CD4-positive, alpha-beta T cell (primary cell): ENCODE data around the gene TSSK2. TPM values are rescaled to one million over a fixed set of nuclear protein-coding genes. Genes with fewer than 3 reads are reported as not detected.
A peak's percentile ranks its signal among the peaks of the same experiment; 100 is the strongest.

Experiments
- ATAC-seq: fragments of 200-7000 bp; cut with Tn5 transposase; one replicate; pipeline ENCODE4 v1.10.0; 2022; ENCODE audit warnings: mild to moderate bottlenecking; ENCODE audit not compliant: poor library complexity
- CTCF ChIA-PET: fragments of 350-600 bp; sonication (Branson Sonifier 250); formaldehyde crosslinking; loops from one replicate; lab custom pipeline; 2021; ENCODE audit warnings: antibody characterized with exemption, inconsistent platforms; lab: Charles Lee
- POLR2A ChIA-PET: fragments of 350-600 bp; sonication (Branson Sonifier 250); formaldehyde crosslinking; loops from one replicate; lab custom pipeline; 2021; ENCODE audit warnings: antibody characterized with exemption, inconsistent platforms; lab: Charles Lee
- DNase-seq, 14 experiments: peaks; one replicate each; pipeline ENCODE4 v3.0.0-alpha.2; 2013 to 2020; ENCODE audit warnings: mixed read lengths in 2 of 14
- H3K27ac ChIP-seq, 2 donors: one replicate each; pipeline versions ENCODE4 v1.5.1 to v1.7.0; 2013; ENCODE audit warnings: low read length in 2 of 2, low read depth in 1 of 2, mild to moderate bottlenecking in 1 of 2
- H3K27me3 ChIP-seq, 2 experiments: 1 replicate in 1 of 2; 2 replicates in 1 of 2; pipeline versions ENCODE4 v1.6.1 to v1.7.0; 2013; ENCODE audit warnings: low read length in 2 of 2, control low read depth in 1 of 2, mild to moderate bottlenecking in 1 of 2, moderate library complexity in 1 of 2; ENCODE audit not compliant: insufficient read depth in 2 of 2, control insufficient read depth in 1 of 2
- H3K36me3 ChIP-seq: one replicate; pipeline ENCODE4 v1.6.1; 2013; ENCODE audit warnings: low read length, control low read depth; ENCODE audit not compliant: insufficient read depth
- H3K4me1 ChIP-seq: one replicate; pipeline ENCODE4 v1.6.1; 2013; ENCODE audit warnings: low read length, control low read depth; ENCODE audit not compliant: insufficient read depth
- H3K4me3 ChIP-seq: one replicate; pipeline ENCODE4 v1.5.1; 2013; ENCODE audit warnings: mild to moderate bottlenecking, low read length, moderate library complexity
- H3K9me3 ChIP-seq, 2 experiments: 1 replicate in 1 of 2; 2 replicates in 1 of 2; pipeline versions ENCODE4 v1.6.1 to v1.7.0; 2013; ENCODE audit warnings: low read length in 2 of 2, mild to moderate bottlenecking in 2 of 2, control low read depth in 1 of 2, moderate library complexity in 1 of 2; ENCODE audit not compliant: control insufficient read depth in 1 of 2, insufficient read depth in 1 of 2
- H3K27ac Mint-ChIP-seq: one replicate; pipeline ENCODE4 v1.8.0; 2020; ENCODE audit warnings: mixed read lengths
- H3K27me3 Mint-ChIP-seq: one replicate; pipeline ENCODE4 v1.8.0; 2021; ENCODE audit warnings: mixed read lengths
- H3K36me3 Mint-ChIP-seq: one replicate; pipeline ENCODE4 v1.8.0; 2021; ENCODE audit warnings: low read depth, mixed read lengths
- H3K4me1 Mint-ChIP-seq: one replicate; pipeline ENCODE4 v1.8.0; 2021; ENCODE audit warnings: low read depth, mixed read lengths
- H3K4me3 Mint-ChIP-seq: one replicate; pipeline ENCODE4 v1.8.0; 2020; ENCODE audit warnings: mild to moderate bottlenecking, mixed read lengths
- H3K9me3 Mint-ChIP-seq: one replicate; pipeline ENCODE4 v1.8.0; 2020; ENCODE audit warnings: mixed read lengths
- intact Hi-C, 2 experiments: fragments of 100-400 bp; cut with DNase I in 1 of 2; cut with micrococcal nuclease in 1 of 2; formaldehyde crosslinking; loops; one replicate each; pipeline versions ENCODE4 v1.15.1 to v1.9.0; 2023 to 2025; cut with DNase I, micrococcal nuclease
- total RNA-seq, 174 experiments: library from RNA in 2 of 174; stranded (reverse) in 2 of 174; gene quantifications; one replicate each; pipeline ENCODE4 v1.2.3 and lab custom pipeline; 2021 to 2026
- TF ChIP-seq, protein P1 (sequence below): fragments of 200-600 bp; IDR thresholded peaks from one replicate; pipeline ENCODE4 v1.8.0; 2022; ENCODE audit warnings: antibody characterized with exemption, mild to moderate bottlenecking

TSSK2 gene
- total RNA-seq, 2 experiments from 2014 or later: 0.31 TPM; not detected in 1

DNA sequence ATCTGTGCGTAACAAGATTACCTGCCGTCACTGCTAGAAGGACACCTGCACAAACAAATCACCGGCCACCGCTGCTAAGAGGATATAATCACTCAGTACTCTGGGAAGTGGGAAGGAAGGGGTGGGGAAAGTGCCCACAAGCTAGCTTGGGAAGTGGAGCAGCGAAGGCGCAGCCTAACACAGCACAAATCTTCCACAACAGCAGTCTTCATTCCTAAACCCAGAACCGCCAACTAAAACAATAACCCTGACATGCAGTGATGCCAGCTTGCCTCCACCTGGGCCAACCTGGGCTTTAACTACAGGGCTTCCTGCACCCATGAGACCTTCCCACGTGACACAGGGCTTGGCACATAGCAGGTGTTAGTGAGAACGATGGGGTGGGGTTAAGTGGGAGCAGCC is 14.0 kb upstream of the TSSK2 start:
- ChIA-PET POLR2A (no interaction called here), CTCF (no interaction called here)
- Histone ChIP-seq H3K36me3 (peaks cover 31% of the 10 kb centered on the region), H3K4me1 (peaks cover 80% of the 10 kb centered on the region), H3K9me3 (no peaks in the 10 kb centered on the region), H3K27me3 (no peaks in the 10 kb centered on the region), H3K4me3 (no peak overlapping the region), H3K27ac (no peak overlapping the region)
- H3K4me3 Mint-ChIP-seq: peak overlapping the region; percentile 77
- no peaks in the 10 kb centered on the region for H3K27me3 Mint-ChIP-seq
- TF ChIP-seq, protein P1, sequence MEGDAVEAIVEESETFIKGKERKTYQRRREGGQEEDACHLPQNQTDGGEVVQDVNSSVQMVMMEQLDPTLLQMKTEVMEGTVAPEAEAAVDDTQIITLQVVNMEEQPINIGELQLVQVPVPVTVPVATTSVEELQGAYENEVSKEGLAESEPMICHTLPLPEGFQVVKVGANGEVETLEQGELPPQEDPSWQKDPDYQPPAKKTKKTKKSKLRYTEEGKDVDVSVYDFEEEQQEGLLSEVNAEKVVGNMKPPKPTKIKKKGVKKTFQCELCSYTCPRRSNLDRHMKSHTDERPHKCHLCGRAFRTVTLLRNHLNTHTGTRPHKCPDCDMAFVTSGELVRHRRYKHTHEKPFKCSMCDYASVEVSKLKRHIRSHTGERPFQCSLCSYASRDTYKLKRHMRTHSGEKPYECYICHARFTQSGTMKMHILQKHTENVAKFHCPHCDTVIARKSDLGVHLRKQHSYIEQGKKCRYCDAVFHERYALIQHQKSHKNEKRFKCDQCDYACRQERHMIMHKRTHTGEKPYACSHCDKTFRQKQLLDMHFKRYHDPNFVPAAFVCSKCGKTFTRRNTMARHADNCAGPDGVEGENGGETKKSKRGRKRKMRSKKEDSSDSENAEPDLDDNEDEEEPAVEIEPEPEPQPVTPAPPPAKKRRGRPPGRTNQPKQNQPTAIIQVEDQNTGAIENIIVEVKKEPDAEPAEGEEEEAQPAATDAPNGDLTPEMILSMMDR: no peak
- no peaks in the 10 kb centered on the region for H3K9me3 Mint-ChIP-seq
- intact Hi-C loops: no loop called here
- no peak for ATAC-seq
- peak overlapping the region; percentile 56 for H3K27ac Mint-ChIP-seq
- DNase-seq: no peak
- peaks cover 32% of the 10 kb centered on the region for H3K36me3 Mint-ChIP-seq
- peaks cover 80% of the 10 kb centered on the region for H3K4me1 Mint-ChIP-seq

DNA sequence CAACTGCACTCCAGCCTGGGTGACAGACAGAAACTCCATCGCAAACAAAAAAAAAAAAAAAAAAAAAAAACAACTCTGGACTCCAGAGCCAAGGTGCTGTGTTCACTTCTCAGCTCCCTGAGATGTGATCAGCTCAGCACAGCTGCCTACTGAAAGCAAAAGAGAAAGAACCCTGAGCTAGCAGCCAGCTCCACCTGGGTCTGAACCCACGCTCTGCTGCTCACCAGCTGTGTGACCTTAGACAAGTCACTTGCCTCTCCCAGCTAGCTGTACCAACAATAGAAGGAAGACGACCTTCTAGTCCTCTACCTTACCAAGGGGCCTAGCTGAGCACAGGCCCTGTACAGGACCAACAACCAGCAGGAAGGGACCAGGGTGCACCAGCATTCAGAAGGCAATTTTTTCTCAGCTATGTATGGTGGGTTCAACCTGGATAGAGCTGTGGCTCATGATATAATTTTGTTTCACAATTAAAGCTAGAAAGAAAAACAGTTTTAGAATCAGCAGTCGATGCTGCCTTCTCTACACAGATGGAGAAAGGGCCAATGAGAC is 12.7 kb upstream of the TSSK2 start:
- peak overlapping the region; percentile 56 for H3K27ac Mint-ChIP-seq
- Histone ChIP-seq H3K4me3 (no peak overlapping the region), H3K36me3 (peaks cover 25% of the 10 kb centered on the region), H3K9me3 (no peaks in the 10 kb centered on the region), H3K4me1 (peaks cover 83% of the 10 kb centered on the region), H3K27ac (no peak overlapping the region), H3K27me3 (no peaks in the 10 kb centered on the region)
- no peaks in the 10 kb centered on the region for H3K27me3 Mint-ChIP-seq
- intact Hi-C loops: no loop called here
- DNase-seq: peak in 2 of 14 experiments; percentile 25
- TF ChIP-seq, protein P1: no peak
- ATAC-seq: no peak
- CTCF ChIA-PET: interaction anchor here (0.8 kb wide), 1 partner anchor 26 kb away, joined by 3 read pairs; the partner anchor contains the start of gene ESS2
- POLR2A ChIA-PET: interaction anchor here (0.9 to 5.4 kb wide), 2 partner anchors 7 to 26 kb away, joined by 3 to 79 read pairs; partner anchors contain the start of gene ESS2
- H3K4me1 Mint-ChIP-seq: peaks cover 84% of the 10 kb centered on the region
- peaks cover 32% of the 10 kb centered on the region for H3K36me3 Mint-ChIP-seq
- no peaks in the 10 kb centered on the region for H3K9me3 Mint-ChIP-seq
- H3K4me3 Mint-ChIP-seq: peak overlapping the region; percentile 34

DNA sequence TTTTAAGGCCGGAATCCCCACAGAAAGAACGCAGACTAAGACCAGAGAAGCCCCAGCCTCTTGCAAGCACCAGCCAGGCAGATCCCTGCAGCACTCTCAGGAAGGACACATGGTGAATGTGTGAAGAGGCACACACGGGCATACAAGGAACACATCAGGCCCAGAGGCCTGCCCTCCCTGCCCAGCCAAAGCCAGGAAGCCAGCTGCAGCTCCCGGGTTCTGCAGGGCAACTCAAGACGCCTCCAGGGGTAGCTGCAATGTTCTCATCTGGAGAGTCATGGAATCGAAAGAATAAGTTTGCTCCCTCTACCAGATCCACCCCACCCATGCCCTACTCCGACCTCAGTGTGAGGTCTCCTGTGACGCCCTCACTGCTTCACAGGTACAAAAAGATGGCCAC is 11.2 kb upstream of the TSSK2 start:
- CTCF ChIA-PET: no interaction called here
- no peaks in the 10 kb centered on the region for H3K9me3 ChIP-seq
- POLR2A ChIA-PET: interaction anchor here (5.4 kb wide), 1 partner anchor 9 kb away, joined by 79 read pairs; no protein-coding TSS in a partner anchor
- DNase-seq: no peak
- H3K4me3 Mint-ChIP-seq: peak overlapping the region; percentile 94
- peak overlapping the region; percentile 95 for H3K4me3 ChIP-seq
- peaks cover 75% of the 10 kb centered on the region for H3K4me1 ChIP-seq
- H3K27me3 Mint-ChIP-seq: no peaks in the 10 kb centered on the region
- H3K27ac Mint-ChIP-seq: peak overlapping the region; percentile 87
- H3K36me3 Mint-ChIP-seq: peaks cover 27% of the 10 kb centered on the region
- TF ChIP-seq, protein P1: no peak
- no peak for ATAC-seq
- H3K9me3 Mint-ChIP-seq: no peaks in the 10 kb centered on the region
- no peak overlapping the region for H3K27ac ChIP-seq
- intact Hi-C loops: loop anchor here in 1 of 2 experiments (5.0 kb wide), 1 partner anchor 997 kb away; the partner anchor contains the start of genes RANBP1 and TRMT2A
- H3K27me3 ChIP-seq: no peaks in the 10 kb centered on the region
- H3K4me1 Mint-ChIP-seq: peaks cover 75% of the 10 kb centered on the region
- peaks cover 22% of the 10 kb centered on the region for H3K36me3 ChIP-seq
